ENCODE results near the gene C6orf136.

C6orf136 gene

DNA sequence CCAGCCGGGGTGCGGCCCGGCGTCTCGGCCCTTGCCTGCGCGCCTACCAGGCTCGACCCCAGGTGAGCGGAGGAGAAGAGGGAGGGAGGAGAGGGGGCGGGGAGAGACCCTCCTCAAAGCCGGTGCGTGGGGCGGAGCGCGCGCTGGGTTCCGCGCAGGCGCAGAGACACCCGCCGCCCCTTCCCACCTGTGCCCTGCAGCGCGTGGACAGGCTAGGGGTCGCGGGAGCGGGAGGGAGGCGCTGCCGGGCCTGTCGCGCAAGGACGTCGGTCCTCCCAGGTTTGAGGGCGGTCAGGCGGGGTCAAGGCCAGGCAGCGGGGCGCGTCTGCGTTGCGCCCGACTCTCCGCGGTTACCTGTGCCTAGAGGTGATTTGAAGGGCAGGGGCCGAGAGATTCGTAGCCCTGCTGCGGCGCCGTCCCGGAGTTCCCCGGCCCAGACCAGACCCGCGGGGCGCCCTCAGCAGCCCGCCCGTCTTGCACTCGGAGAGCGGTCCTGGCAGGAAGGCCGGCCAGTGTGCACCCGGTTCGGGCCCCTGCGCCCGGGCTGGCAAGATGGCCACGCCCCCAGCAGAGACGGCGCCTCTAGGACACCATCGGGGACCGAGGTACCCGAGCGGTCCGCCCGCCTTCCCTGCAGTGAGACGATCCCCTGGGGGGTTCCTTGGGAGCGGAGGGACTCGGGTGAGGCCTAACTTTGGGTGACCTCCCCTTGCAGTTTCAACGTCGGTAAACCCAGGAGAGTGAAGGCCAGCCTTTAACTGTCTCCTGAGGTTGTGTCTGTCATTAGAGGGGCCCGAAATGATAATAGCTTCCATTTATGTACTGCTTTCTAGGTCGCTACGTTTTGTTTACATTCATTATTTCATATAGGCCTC, 546 bp downstream of the C6orf136 start:
- TF ChIP-seq, protein P1, sequence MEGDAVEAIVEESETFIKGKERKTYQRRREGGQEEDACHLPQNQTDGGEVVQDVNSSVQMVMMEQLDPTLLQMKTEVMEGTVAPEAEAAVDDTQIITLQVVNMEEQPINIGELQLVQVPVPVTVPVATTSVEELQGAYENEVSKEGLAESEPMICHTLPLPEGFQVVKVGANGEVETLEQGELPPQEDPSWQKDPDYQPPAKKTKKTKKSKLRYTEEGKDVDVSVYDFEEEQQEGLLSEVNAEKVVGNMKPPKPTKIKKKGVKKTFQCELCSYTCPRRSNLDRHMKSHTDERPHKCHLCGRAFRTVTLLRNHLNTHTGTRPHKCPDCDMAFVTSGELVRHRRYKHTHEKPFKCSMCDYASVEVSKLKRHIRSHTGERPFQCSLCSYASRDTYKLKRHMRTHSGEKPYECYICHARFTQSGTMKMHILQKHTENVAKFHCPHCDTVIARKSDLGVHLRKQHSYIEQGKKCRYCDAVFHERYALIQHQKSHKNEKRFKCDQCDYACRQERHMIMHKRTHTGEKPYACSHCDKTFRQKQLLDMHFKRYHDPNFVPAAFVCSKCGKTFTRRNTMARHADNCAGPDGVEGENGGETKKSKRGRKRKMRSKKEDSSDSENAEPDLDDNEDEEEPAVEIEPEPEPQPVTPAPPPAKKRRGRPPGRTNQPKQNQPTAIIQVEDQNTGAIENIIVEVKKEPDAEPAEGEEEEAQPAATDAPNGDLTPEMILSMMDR (IDR thresholded peaks at IDR 0.05; ENCODE audit: unreplicated experiment in 3 of 3): no peak
- peaks cover 52% of the 10 kb centered on the region for H3K36me3 Mint-ChIP-seq (ENCODE audit: low read depth)
- no peaks in the 10 kb centered on the region for H3K27me3 Mint-ChIP-seq (ENCODE audit: low read depth)
- H3K4me3 Mint-ChIP-seq: peak overlapping the region; percentile 88 to 98 (median 95)
- H3K27ac Mint-ChIP-seq: peak overlapping the region; percentile 94 to 96 (median 95)
- no peaks in the 10 kb centered on the region for H3K9me3 Mint-ChIP-seq
- H3K4me1 Mint-ChIP-seq: peaks cover 14% of the 10 kb centered on the region

GRCh38 chr6:30651143-30651542, 4.2 kb downstream of the C6orf136 start:
- Mint-ChIP-seq H3K9me3 (no peaks in the 10 kb centered on the region), H3K36me3 (ENCODE audit: low read depth) (peaks cover 41% of the 10 kb centered on the region), H3K27ac (peak overlapping the region in 1 of 3 experiments; percentile 3), H3K4me3 (peak overlapping the region in 1 of 3 experiments; percentile 53), H3K4me1 (peaks cover 12% of the 10 kb centered on the region), H3K27me3 (ENCODE audit: low read depth) (no peaks in the 10 kb centered on the region)
- TF ChIP-seq, protein P1 (IDR thresholded peaks at IDR 0.05; ENCODE audit: unreplicated experiment in 3 of 3): no peak

DNA sequence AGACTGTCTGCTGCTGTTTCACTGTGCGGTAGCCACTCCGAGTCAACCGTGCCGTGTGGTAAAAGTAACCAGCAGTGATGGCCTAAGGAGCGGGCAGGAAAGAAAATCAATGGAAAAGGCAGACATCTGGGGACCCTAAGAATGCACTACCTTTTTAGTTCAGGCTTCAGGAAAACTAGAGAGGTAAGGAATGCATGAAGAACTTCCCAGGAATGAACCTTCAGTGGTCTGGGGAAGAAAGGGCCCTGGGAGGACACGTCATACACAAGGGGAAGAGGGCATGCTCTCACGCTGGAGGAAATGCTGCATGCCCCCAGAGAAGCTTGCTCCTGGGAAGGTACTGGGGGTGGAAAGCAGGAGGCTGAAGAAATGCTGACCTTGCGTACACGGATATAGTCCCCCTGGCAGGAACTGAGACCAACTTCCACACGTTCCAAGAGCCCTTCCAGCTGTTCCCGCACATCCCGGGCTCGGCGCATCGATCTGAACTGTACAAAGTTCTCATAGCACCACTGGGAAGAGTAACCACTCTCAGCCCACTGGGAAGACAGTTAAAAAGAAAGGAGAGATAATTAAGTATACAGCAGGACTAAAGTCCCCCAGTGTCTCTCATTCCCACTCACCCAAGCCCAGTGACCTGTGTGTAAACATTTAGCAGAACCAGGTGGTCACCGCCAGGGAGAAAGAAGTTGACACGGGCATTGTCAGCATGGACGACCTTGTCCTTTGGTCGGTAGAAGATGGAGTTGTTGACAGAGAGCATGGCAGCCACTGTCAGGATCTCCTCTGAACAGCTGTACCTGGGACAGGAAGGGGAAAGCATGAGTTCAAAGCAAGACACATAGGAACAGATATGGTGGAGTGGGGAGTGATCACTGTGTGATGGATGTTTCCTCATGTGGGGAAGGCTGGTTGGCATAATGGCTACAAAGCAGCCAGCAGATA, 8.1 kb downstream of the C6orf136 start:
- peaks cover 62% of the 10 kb centered on the region for H3K36me3 Mint-ChIP-seq (ENCODE audit: low read depth)
- no peaks in the 10 kb centered on the region for H3K27me3 Mint-ChIP-seq (ENCODE audit: low read depth)
- H3K4me1 Mint-ChIP-seq: no peaks in the 10 kb centered on the region
- no peak overlapping the region for H3K4me3 Mint-ChIP-seq
- no peaks in the 10 kb centered on the region for H3K9me3 Mint-ChIP-seq
- TF ChIP-seq, protein P1 (IDR thresholded peaks at IDR 0.05; ENCODE audit: unreplicated experiment in 3 of 3): no peak
- H3K27ac Mint-ChIP-seq: no peak overlapping the region

- Mint-ChIP-seq H3K27me3 (ENCODE audit: low read depth) (no peaks in the 10 kb centered on the region), H3K36me3 (ENCODE audit: low read depth) (peaks cover 66% of the 10 kb centered on the region), H3K9me3 (no peaks in the 10 kb centered on the region), H3K4me1 (no peaks in the 10 kb centered on the region), H3K4me3 (no peak overlapping the region), H3K27ac (no peak overlapping the region)
- TF ChIP-seq, protein P1 (IDR thresholded peaks at IDR 0.05; ENCODE audit: unreplicated experiment in 3 of 3): no peak
Measured at GRCh38 chr6:30655743-30656094, 8.8 kb downstream of the C6orf136 start.

GRCh38 chr6:30656513-30656912, 9.6 kb downstream of the C6orf136 start:
- TF ChIP-seq, protein P1 (IDR thresholded peaks at IDR 0.05; ENCODE audit: unreplicated experiment in 3 of 3): no peak
- H3K9me3 Mint-ChIP-seq: no peaks in the 10 kb centered on the region
- peaks cover 63% of the 10 kb centered on the region for H3K36me3 Mint-ChIP-seq (ENCODE audit: low read depth)
- no peaks in the 10 kb centered on the region for H3K4me1 Mint-ChIP-seq
- H3K27me3 Mint-ChIP-seq (ENCODE audit: low read depth): no peaks in the 10 kb centered on the region
- H3K27ac Mint-ChIP-seq: no peak overlapping the region
- H3K4me3 Mint-ChIP-seq: no peak overlapping the region
